Endothelial cell (in vitro differentiated cells): ENCODE measurements around the gene XXYLT1. TPM values are rescaled to one million over a fixed set of nuclear protein-coding genes. Genes with fewer than 3 reads are reported as not detected.

Experiments used
- DNase-seq: peaks from one replicate; pipeline ENCODE4 v3.0.0; 2021; ENCODE audit warnings: low spot score
- H3K27ac Mint-ChIP-seq: one replicate; pipeline ENCODE4 v1.8.0; 2021; ENCODE audit warnings: mixed read lengths, inconsistent platforms; ENCODE audit not compliant: unreplicated experiment
- H3K27me3 Mint-ChIP-seq: one replicate; pipeline ENCODE4 v1.8.0; 2021; ENCODE audit warnings: mild to moderate bottlenecking, moderate library complexity, mixed read lengths, inconsistent platforms; ENCODE audit not compliant: unreplicated experiment
- H3K36me3 Mint-ChIP-seq: one replicate; pipeline ENCODE4 v1.8.0; 2021; ENCODE audit warnings: mild to moderate bottlenecking, low read depth, mixed read lengths, inconsistent platforms; ENCODE audit not compliant: unreplicated experiment
- H3K4me1 Mint-ChIP-seq: one replicate; pipeline ENCODE4 v1.8.0; 2021; ENCODE audit warnings: mild to moderate bottlenecking, mixed read lengths, inconsistent platforms; ENCODE audit not compliant: unreplicated experiment
- H3K4me3 Mint-ChIP-seq: one replicate; pipeline ENCODE4 v1.8.0; 2021; ENCODE audit warnings: mild to moderate bottlenecking, mixed read lengths, inconsistent platforms; ENCODE audit not compliant: unreplicated experiment
- H3K9me3 Mint-ChIP-seq: one replicate; pipeline ENCODE4 v1.8.0; 2021; ENCODE audit warnings: mixed read lengths, inconsistent platforms; ENCODE audit not compliant: unreplicated experiment
- total RNA-seq: library from RNA; stranded (reverse); fragmentation: NEBNext Ultra II Directional; extraction: Animal tissue kit (Norgen Biotek cat#: 25700); gene quantifications from one replicate; pipeline ENCODE4 v1.2.1, GENCODE V29; 2021; ENCODE audit not compliant: unreplicated experiment
- TF ChIP-seq, protein P1 (sequence below): fragments of 200-600 bp; sonication (generic); IDR thresholded peaks from one replicate; pipeline ENCODE4 v1.5.0; 2021; ENCODE audit warnings: antibody characterized with exemption; ENCODE audit not compliant: unreplicated experiment

XXYLT1 gene
- total RNA-seq, 1 donor from 2014 or later, result 25.0 TPM

GRCh38 chr3:195032955-195033354 lies 238.0 kb downstream of the XXYLT1 start:
- Mint-ChIP-seq H3K4me3 (no peak overlapping the region), H3K27me3 (peaks cover 5% of the 10 kb centered on the region), H3K36me3 (peaks cover 4% of the 10 kb centered on the region), H3K9me3 (no peaks in the 10 kb centered on the region), H3K27ac (peak overlapping the region; percentile 43), H3K4me1 (peaks cover 44% of the 10 kb centered on the region)
- TF ChIP-seq, protein P1, sequence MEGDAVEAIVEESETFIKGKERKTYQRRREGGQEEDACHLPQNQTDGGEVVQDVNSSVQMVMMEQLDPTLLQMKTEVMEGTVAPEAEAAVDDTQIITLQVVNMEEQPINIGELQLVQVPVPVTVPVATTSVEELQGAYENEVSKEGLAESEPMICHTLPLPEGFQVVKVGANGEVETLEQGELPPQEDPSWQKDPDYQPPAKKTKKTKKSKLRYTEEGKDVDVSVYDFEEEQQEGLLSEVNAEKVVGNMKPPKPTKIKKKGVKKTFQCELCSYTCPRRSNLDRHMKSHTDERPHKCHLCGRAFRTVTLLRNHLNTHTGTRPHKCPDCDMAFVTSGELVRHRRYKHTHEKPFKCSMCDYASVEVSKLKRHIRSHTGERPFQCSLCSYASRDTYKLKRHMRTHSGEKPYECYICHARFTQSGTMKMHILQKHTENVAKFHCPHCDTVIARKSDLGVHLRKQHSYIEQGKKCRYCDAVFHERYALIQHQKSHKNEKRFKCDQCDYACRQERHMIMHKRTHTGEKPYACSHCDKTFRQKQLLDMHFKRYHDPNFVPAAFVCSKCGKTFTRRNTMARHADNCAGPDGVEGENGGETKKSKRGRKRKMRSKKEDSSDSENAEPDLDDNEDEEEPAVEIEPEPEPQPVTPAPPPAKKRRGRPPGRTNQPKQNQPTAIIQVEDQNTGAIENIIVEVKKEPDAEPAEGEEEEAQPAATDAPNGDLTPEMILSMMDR, result no peak
- DNase-seq, result no peak

DNA sequence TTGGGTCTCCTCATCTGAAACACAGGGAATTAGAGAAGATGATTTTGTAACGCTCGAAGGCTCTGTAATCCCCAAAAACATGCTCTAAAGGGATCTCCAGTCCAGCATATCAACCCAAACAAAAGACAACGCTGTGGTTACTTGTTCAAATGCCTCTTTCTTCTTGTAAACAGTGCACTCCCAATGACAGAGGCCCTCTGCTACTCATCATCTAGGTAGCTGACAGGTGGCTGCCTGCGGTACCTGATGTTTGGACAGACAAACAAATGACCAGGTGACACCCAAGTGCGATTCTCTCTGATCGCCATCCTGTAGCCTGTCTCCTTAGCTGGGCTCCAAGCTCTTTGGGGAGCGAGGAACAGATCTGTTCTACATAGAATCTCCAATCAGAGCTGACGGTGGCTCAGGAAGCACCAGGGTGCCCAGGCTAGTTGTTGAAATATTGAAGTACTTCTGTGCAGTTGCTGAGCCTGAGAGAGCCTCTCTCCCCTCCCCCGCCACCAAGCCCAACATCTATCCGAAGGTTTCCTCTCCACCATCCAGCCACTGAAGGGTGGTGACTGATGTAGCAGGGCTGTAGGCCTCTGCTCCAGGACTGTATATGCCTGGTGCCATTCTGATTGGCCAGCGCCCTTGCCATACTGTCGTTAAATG lies 238.7 kb downstream of the XXYLT1 start:
- TF ChIP-seq, protein P1, result no peak
- H3K4me1 Mint-ChIP-seq, result peaks cover 44% of the 10 kb centered on the region
- peaks cover 5% of the 10 kb centered on the region for H3K27me3 Mint-ChIP-seq
- H3K36me3 Mint-ChIP-seq, result peaks cover 4% of the 10 kb centered on the region
- DNase-seq, result no peak
- no peak overlapping the region for H3K4me3 Mint-ChIP-seq
- H3K9me3 Mint-ChIP-seq, result no peaks in the 10 kb centered on the region
- H3K27ac Mint-ChIP-seq, result peak overlapping the region; percentile 97

DNA sequence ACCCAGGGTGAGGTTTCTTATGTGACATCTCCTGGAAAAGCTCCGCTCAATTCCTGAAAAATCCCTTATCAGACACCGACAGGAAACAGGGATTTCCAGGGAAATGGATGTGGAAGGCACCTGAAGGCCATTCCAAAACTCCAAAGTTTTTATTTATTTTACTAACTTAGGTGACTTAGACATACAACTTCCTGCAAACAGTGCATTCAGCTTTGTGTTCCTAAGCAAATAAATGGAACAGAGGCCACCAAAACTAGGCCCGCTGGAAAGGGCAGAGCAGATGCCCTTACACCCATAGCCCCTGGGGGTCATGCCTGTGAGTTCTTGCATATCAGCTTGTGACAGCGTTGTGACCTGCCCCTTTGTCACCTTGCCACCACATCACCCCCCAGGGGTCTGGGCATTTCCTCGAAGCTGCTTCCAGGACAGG lies 239.4 kb downstream of the XXYLT1 start:
- H3K9me3 Mint-ChIP-seq, result no peaks in the 10 kb centered on the region
- TF ChIP-seq, protein P1, result no peak
- peak; percentile 32 for DNase-seq
- no peak overlapping the region for H3K4me3 Mint-ChIP-seq
- H3K27ac Mint-ChIP-seq, result peak overlapping the region; percentile 97
- peaks cover 5% of the 10 kb centered on the region for H3K27me3 Mint-ChIP-seq
- peaks cover 4% of the 10 kb centered on the region for H3K36me3 Mint-ChIP-seq
- peaks cover 44% of the 10 kb centered on the region for H3K4me1 Mint-ChIP-seq

DNA sequence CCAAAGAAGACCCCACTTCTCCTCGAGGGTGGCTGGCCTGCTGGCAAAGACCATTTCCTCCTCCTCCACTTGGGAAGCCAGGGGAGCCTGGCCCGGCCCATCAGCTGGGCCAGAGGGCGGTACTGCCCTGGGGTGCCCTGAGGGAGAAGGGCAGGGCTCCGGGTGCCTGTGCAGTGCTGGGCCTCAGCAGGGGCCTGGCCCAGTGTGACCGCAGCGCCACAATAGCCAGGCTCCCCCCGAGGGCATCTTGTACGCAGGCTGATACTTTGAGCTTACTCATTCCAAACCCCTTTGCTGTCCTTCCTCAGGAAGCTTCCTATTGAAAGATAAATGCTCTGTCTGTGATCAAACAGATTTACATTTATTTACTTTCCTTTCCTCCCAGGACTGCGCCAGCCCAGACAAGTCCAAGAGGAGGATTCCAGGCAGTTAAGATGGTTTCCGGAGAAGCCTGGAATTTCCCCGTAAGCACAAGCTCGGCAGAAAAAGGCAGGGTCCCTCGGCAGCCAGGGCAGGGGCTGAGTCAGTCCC lies 240.1 kb downstream of the XXYLT1 start:
- Mint-ChIP-seq H3K27me3 (peaks cover 5% of the 10 kb centered on the region), H3K27ac (peak overlapping the region; percentile 97), H3K36me3 (peaks cover 4% of the 10 kb centered on the region), H3K4me3 (no peak overlapping the region), H3K9me3 (no peaks in the 10 kb centered on the region), H3K4me1 (peaks cover 40% of the 10 kb centered on the region)
- DNase-seq, result no peak
- TF ChIP-seq, protein P1, result no peak

- Mint-ChIP-seq H3K27ac (no peak overlapping the region), H3K36me3 (peaks cover 8% of the 10 kb centered on the region), H3K9me3 (no peaks in the 10 kb centered on the region), H3K4me1 (peaks cover 37% of the 10 kb centered on the region), H3K4me3 (no peak overlapping the region), H3K27me3 (peaks cover 5% of the 10 kb centered on the region)
- DNase-seq, result no peak
- TF ChIP-seq, protein P1, result no peak
Observed at GRCh38 chr3:195028877-195029606, 241.9 kb downstream of the XXYLT1 start.
